Measurements from ENCODE around the gene C19orf25. TPM values are rescaled to one million over a fixed set of nuclear protein-coding genes. Genes with fewer than 3 reads are reported as not detected.

The C19orf25 gene
- total RNA-seq, 1 donor from 2014 or later, result 38.0 TPM

DNA sequence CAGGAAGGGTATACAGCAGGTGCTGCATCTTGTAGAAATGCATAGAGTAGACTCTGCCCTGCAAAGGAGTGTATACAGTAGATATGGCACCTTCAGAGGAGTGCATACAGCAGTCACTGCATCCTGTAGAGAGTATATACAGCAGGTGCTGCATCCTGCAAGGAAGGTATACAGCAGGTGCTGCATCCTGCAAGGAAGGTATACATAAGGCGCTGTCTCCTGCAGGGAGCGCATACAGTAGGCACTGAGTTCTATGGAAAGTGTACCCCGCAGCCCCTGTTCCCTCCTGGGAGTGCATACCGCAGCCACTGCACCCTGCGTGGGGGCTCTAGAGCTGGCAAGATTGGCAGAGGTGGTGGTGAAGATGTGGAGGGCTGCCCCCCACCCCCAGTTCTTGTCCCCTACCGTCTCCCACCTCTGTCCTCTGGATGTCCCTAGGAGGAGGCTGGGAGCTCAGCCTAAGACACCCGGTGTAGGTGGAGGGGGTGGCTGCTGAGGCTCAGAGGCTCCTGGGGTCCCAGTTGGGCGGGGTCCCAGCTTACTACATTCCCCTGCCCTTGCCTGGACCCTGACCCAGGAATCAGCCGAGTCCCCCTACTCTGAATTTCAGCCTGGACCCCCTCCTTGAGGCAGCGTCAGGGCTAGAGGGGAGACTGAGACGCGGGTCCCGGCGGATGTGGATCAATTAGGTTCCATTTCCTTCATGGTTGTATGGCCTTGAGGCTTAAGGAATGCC is 36.1 kb upstream of the C19orf25 start:
- no peaks in the 10 kb centered on the region for H3K9me3 Mint-ChIP-seq (ENCODE audit: unreplicated experiment)
- TF ChIP-seq, protein P1, sequence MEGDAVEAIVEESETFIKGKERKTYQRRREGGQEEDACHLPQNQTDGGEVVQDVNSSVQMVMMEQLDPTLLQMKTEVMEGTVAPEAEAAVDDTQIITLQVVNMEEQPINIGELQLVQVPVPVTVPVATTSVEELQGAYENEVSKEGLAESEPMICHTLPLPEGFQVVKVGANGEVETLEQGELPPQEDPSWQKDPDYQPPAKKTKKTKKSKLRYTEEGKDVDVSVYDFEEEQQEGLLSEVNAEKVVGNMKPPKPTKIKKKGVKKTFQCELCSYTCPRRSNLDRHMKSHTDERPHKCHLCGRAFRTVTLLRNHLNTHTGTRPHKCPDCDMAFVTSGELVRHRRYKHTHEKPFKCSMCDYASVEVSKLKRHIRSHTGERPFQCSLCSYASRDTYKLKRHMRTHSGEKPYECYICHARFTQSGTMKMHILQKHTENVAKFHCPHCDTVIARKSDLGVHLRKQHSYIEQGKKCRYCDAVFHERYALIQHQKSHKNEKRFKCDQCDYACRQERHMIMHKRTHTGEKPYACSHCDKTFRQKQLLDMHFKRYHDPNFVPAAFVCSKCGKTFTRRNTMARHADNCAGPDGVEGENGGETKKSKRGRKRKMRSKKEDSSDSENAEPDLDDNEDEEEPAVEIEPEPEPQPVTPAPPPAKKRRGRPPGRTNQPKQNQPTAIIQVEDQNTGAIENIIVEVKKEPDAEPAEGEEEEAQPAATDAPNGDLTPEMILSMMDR (IDR thresholded peaks at IDR 0.05), result no peak
- DNase-seq (ENCODE audit: extremely low spot score, unreplicated experiment), result peak; percentile 82

DNA sequence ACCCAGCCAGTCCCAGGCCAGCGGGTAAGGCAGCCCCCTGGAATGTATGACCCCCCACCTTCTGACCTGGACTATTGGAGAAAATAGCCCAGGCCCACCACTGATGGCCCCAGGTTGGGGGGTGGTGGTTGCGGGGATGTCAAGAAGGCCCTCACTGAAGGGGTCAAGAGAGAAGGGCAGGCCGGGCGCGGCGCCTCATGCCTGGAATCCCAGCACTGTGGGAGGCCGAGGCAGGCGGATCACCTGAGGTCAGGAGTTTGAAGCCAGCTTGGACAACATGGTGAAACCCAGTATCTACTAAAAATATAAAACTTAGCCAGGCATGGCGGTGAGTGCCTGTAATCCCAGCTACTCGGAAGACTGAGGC is 35.3 kb upstream of the C19orf25 start:
- DNase-seq (ENCODE audit: extremely low spot score, unreplicated experiment), result peak; percentile 80
- Mint-ChIP-seq H3K27ac (ENCODE audit: unreplicated experiment) (no peak overlapping the region), H3K4me1 (ENCODE audit: unreplicated experiment) (peaks cover 14% of the 10 kb centered on the region), H3K9me3 (ENCODE audit: unreplicated experiment) (no peaks in the 10 kb centered on the region), H3K36me3 (ENCODE audit: unreplicated experiment) (no peaks in the 10 kb centered on the region), H3K4me3 (ENCODE audit: unreplicated experiment) (no peak overlapping the region), H3K27me3 (ENCODE audit: unreplicated experiment) (peaks cover 3% of the 10 kb centered on the region)
- TF ChIP-seq, protein P1 (IDR thresholded peaks at IDR 0.05), result no peak

More for the DNA sequence above, 36.1 kb upstream of the C19orf25 start:
- H3K27ac Mint-ChIP-seq (ENCODE audit: unreplicated experiment), result no peak overlapping the region
- H3K4me1 Mint-ChIP-seq (ENCODE audit: unreplicated experiment), result peaks cover 9% of the 10 kb centered on the region
- peaks cover 3% of the 10 kb centered on the region for H3K27me3 Mint-ChIP-seq (ENCODE audit: unreplicated experiment)
- no peaks in the 10 kb centered on the region for H3K36me3 Mint-ChIP-seq (ENCODE audit: unreplicated experiment)
- H3K4me3 Mint-ChIP-seq (ENCODE audit: unreplicated experiment), result no peak overlapping the region

- H3K27ac Mint-ChIP-seq (ENCODE audit: unreplicated experiment), result no peak overlapping the region
- TF ChIP-seq, protein P1 (IDR thresholded peaks at IDR 0.05), result peak; percentile 68
- no peaks in the 10 kb centered on the region for H3K36me3 Mint-ChIP-seq (ENCODE audit: unreplicated experiment)
- DNase-seq (ENCODE audit: extremely low spot score, unreplicated experiment), result peak; percentile 84
- H3K4me3 Mint-ChIP-seq (ENCODE audit: unreplicated experiment), result peak overlapping the region; percentile 6
- peaks cover 14% of the 10 kb centered on the region for H3K4me1 Mint-ChIP-seq (ENCODE audit: unreplicated experiment)
- peaks cover 3% of the 10 kb centered on the region for H3K27me3 Mint-ChIP-seq (ENCODE audit: unreplicated experiment)
- no peaks in the 10 kb centered on the region for H3K9me3 Mint-ChIP-seq (ENCODE audit: unreplicated experiment)
These were observed 34.7 kb upstream of the C19orf25 start for GRCh38 chr19:1513499-1514294.

GRCh38 chr19:1512671-1513498 is 33.9 kb upstream of the C19orf25 start, which contains the start of gene ADAMTSL5:
TSS of gene ADAMTSL5 (minus strand) at chr19:1513019. CDS start at chr19:1510943, 2,076 bp downstream.
- Mint-ChIP-seq H3K4me3 (ENCODE audit: unreplicated experiment) (peak within 1 kb of the TSS; percentile 61), H3K9me3 (ENCODE audit: unreplicated experiment) (no peaks in the 10 kb centered on the region), H3K4me1 (ENCODE audit: unreplicated experiment) (peaks cover 16% of the 10 kb centered on the region), H3K27me3 (ENCODE audit: unreplicated experiment) (peaks cover 3% of the 10 kb centered on the region), H3K27ac (ENCODE audit: unreplicated experiment) (no peak within 1 kb of the TSS), H3K36me3 (ENCODE audit: unreplicated experiment) (no peaks in the 10 kb centered on the region)
- peak; percentile 86 for DNase-seq (ENCODE audit: extremely low spot score, unreplicated experiment)
- TF ChIP-seq, protein P1 (IDR thresholded peaks at IDR 0.05), result peak; percentile 18
